Gastrocnemius medialis (tissue), 4 donors: Measurements from ENCODE around the gene ANKRD11. TPM values are rescaled to one million over a fixed set of nuclear protein-coding genes. Genes with fewer than 3 reads are reported as not detected.
A peak's percentile ranks its signal among the peaks of the same experiment; 100 is the strongest.

Experiments
- ATAC-seq, 2 donors: fragments of 150-250 bp; one replicate each; pipeline ENCODE4 v1.9.1; 2016
- DNase-seq, 2 donors: peaks; one replicate each; pipeline ENCODE4 v3.0.0-alpha.2; 2019
- H3K27ac ChIP-seq, 4 donors: fragments of 200-600 bp; sonication (generic); 1 replicate in 1 of 4; 2 replicates in 3 of 4; pipeline ENCODE4 v1.5.1; 2016 to 2018; ENCODE audit warnings: mild to moderate bottlenecking in 2 of 4, moderate library complexity in 1 of 4
- H3K27me3 ChIP-seq, 3 donors: fragments of 200-600 bp; sonication (generic) in 2 of 3; 1 replicate in 1 of 3; 2 replicates in 2 of 3; pipeline versions ENCODE4 v1.5.1 to v1.6.0; 2016 to 2019; ENCODE audit warnings: mild to moderate bottlenecking in 1 of 3, moderate library complexity in 1 of 3
- H3K36me3 ChIP-seq, 2 donors: fragments of 200-600 bp; sonication (generic) in 1 of 2; one replicate each; pipeline ENCODE4 v1.5.1; 2017 to 2018
- H3K4me1 ChIP-seq, 2 donors: fragments of 200-600 bp; sonication (generic) in 1 of 2; one replicate each; pipeline ENCODE4 v1.5.1; 2016 to 2017; ENCODE audit warnings: mild to moderate bottlenecking in 2 of 2
- H3K4me3 ChIP-seq, 4 donors: fragments of 200-600 bp; sonication (generic) in 3 of 4; 1 replicate in 1 of 4; 2 replicates in 3 of 4; pipeline ENCODE4 v1.5.1; 2016 to 2019; ENCODE audit warnings: mild to moderate bottlenecking in 2 of 4
- H3K9me3 ChIP-seq, 3 donors: fragments of 200-600 bp; sonication (generic) in 2 of 3; 1 replicate in 1 of 3; 2 replicates in 2 of 3; pipeline ENCODE4 v1.5.1; 2016 to 2019
- CTCF ChIP-seq, 5 experiments: fragments of 450-650 bp in 3 of 5; fragments of 200-600 bp in 2 of 5; sonication (generic) in 2 of 5; IDR thresholded peaks in 4 of 5; conservative IDR thresholded peaks in 1 of 5; 1 replicate in 4 of 5; 2 replicates in 1 of 5; pipeline ENCODE4 v1.5.1; 2016 to 2019; ENCODE audit warnings: antibody characterized with exemption in 5 of 5, mild to moderate bottlenecking in 3 of 5, moderate library complexity in 3 of 5
- POLR2A ChIP-seq, 2 donors: fragments of 450-650 bp; IDR thresholded peaks; one replicate each; pipeline ENCODE4 v1.6.1; 2017; ENCODE audit warnings: antibody characterized with exemption in 2 of 2, mild to moderate bottlenecking in 2 of 2, moderate library complexity in 2 of 2
- in situ Hi-C, 4 donors: fragments of 200-750 bp; cut with MboI; loops; one replicate each; pipeline versions ENCODE4 v1.15.0 to v1.8.0; 2017; ENCODE audit warnings: low sequenced_read_pairs in 4 of 4
- intact Hi-C: fragments of 100-400 bp; cut with DNase I; formaldehyde crosslinking; loops from one replicate; pipeline ENCODE4 v1.15.1; 2023; ENCODE audit warnings: low total_unique reads
- total RNA-seq, 4 donors: library from RNA; depleted of rRNA; stranded (reverse); fragments of >200 nt; gene quantifications; one replicate each; pipeline versions ENCODE4 v1.1.0 to v1.2.3, GENCODE V29; 2016

Gene ANKRD11
- total RNA-seq, 4 donors from 2014 or later, result 26.0 to 77.0 (median 55.0) TPM

GRCh38 chr16:89402962-89403361 is 87.4 kb downstream of the ANKRD11 start:
- intact Hi-C loops (no loop called here), in situ Hi-C loops (no loop called here)
- peak overlapping the region in 1 of 4 donors; percentile 82 for H3K27ac ChIP-seq
- no peaks in the 10 kb centered on the region for H3K36me3 ChIP-seq
- H3K27me3 ChIP-seq, result no peaks in the 10 kb centered on the region
- TF ChIP-seq POLR2A (IDR thresholded peaks at IDR 0.05) (no peak), CTCF (IDR thresholded peaks at IDR 0.05 in 4 of 5, conservative IDR thresholded peaks at IDR 0.05 in 1 of 5) (no peak)
- H3K4me3 ChIP-seq, result no peak overlapping the region
- peaks cover 44 to 68% of the 10 kb centered on the region in 2 donors for H3K4me1 ChIP-seq
- ATAC-seq (no peak), DNase-seq (no peak)
- no peaks in the 10 kb centered on the region for H3K9me3 ChIP-seq

GRCh38 chr16:89401641-89402445 is 88.5 kb downstream of the ANKRD11 start:
- TF ChIP-seq POLR2A (IDR thresholded peaks at IDR 0.05) (no peak), CTCF (IDR thresholded peaks at IDR 0.05 in 4 of 5, conservative IDR thresholded peaks at IDR 0.05 in 1 of 5) (no peak)
- ATAC-seq (no peak), DNase-seq (no peak)
- intact Hi-C loops (no loop called here), in situ Hi-C loops (no loop called here)
- Histone ChIP-seq H3K27ac (no peak overlapping the region), H3K4me1 (peaks cover 36 to 61% of the 10 kb centered on the region in 2 donors), H3K4me3 (no peak overlapping the region), H3K9me3 (no peaks in the 10 kb centered on the region), H3K36me3 (no peaks in the 10 kb centered on the region), H3K27me3 (no peaks in the 10 kb centered on the region)

GRCh38 chr16:89401205-89401604 is 89.2 kb downstream of the ANKRD11 start:
- in situ Hi-C loops, result no loop called here
- intact Hi-C loops, result no loop called here

GRCh38 chr16:89400740-89401139 is 89.6 kb downstream of the ANKRD11 start:
- Histone ChIP-seq H3K4me3 (no peak overlapping the region), H3K4me1 (peaks cover 31 to 55% of the 10 kb centered on the region in 2 donors), H3K9me3 (no peaks in the 10 kb centered on the region), H3K27ac (no peak overlapping the region), H3K27me3 (no peaks in the 10 kb centered on the region), H3K36me3 (no peaks in the 10 kb centered on the region)
- in situ Hi-C loops (no loop called here), intact Hi-C loops (no loop called here)
- DNase-seq (no peak), ATAC-seq (no peak)
- no peak for TF ChIP-seq CTCF (IDR thresholded peaks at IDR 0.05 in 4 of 5, conservative IDR thresholded peaks at IDR 0.05 in 1 of 5)
- TF ChIP-seq POLR2A (IDR thresholded peaks at IDR 0.05), result no peak

More at GRCh38 chr16:89401205-89401604, 89.2 kb downstream of the ANKRD11 start:
- no peaks in the 10 kb centered on the region for H3K9me3 ChIP-seq
- no peak overlapping the region for H3K27ac ChIP-seq
- TF ChIP-seq POLR2A (IDR thresholded peaks at IDR 0.05), result no peak
- no peak for TF ChIP-seq CTCF (IDR thresholded peaks at IDR 0.05 in 4 of 5, conservative IDR thresholded peaks at IDR 0.05 in 1 of 5)
- peaks cover 31 to 55% of the 10 kb centered on the region in 2 donors for H3K4me1 ChIP-seq
- H3K4me3 ChIP-seq, result no peak overlapping the region
- H3K36me3 ChIP-seq, result no peaks in the 10 kb centered on the region
- no peak for ATAC-seq
- H3K27me3 ChIP-seq, result no peaks in the 10 kb centered on the region
- no peak for DNase-seq
